HG03175 (cell line): ENCODE results near the gene ZNF586.
A peak's percentile ranks its signal among the peaks of the same experiment; 100 is the strongest.
"Not testable (repeated sequence)": the region's sequence is repeated elsewhere in the genome, so short reads cannot be mapped to it uniquely, and the experiment has no call there.

Experiments
- ATAC-seq: cut with Tn5 transposase; IDR thresholded peaks from one replicate; pipeline ENCODE4 v1.9.1; 2021; ENCODE audit warnings: mild to moderate bottlenecking, moderate library complexity; ENCODE audit not compliant: unreplicated experiment

The ZNF586 gene

DNA sequence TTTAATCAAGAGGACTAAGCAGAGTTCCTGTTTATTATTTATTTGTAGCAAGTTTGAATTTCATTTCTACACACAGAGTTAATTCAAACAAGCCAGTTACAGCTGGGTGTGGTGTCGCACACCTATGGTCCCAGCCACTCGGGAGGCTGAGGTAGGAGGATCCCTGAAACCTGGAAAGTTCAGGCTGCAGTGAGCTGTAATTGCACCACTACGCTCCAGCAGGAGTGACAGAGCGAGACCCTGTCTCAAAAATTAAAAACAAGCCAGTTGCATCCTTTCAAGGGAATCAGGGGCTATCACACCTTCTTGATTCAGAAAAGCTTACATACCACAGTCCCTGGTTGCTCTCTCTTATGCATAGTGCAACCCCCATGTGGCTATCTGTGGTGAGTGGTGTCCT lies 19.8 kb downstream of the ZNF586 start:
- no peak for ATAC-seq

DNA sequence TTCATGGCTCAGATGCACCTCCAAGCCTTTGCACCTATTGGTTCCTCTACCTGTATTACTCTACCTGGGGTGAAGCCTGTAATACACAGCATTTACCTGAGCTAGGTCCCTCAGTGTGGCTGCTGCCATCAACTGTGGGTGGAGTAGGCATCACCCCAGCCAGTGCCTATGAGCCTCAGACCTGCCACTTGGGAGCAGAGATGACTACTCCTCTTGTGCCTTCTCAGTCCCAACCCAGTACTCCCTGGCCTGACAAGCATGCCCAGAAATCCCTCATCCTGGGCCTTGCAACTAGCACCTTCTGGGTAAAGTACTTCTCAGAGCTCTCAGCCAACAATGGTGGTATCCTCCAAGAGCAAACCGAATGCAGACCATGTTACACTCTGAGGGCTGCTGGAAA lies 27.1 kb downstream of the ZNF586 start:
- not testable (repeated sequence) for ATAC-seq

- no peak for ATAC-seq
These were observed 31.2 kb downstream of the ZNF586 start for GRCh38 chr19:57800696-57801095.

DNA sequence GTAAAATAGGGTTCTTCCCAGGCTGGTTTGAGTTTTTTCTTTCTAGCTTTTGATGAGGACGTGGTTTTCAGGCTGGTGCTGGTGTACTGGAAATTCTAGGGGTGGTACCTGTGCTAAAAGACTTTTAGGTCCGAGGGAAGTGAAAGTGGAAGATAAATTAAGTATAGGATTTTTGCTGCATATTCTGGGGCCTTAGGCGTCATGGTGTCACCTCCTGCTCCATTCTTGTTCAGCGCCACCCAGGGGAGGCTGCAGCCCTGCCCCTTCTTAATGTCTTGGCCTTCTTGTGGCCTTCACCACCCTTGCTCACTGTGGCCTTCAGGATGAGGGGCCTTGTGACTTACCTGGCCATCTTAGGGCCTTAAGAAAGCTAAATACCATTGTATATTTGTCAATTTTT lies 32.8 kb downstream of the ZNF586 start:
- ATAC-seq, result no peak

DNA sequence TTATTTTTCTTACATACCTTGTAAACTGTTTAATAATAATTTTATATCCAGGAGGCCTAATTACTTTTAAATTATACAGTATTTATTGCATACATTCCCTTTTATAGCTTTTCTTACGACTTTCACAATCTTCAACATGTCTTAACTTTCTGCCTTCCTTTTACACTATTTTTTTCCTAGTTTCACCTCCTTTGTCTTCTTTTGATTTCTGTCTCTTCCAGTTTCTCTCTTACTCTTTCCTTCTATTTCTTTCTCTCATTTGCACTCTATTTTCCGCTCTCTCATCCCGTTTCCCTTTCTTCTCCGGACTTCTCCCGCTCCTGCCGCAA lies 33.8 kb downstream of the ZNF586 start:
- no peak for ATAC-seq

- no peak for ATAC-seq
These were observed 34.3 kb downstream of the ZNF586 start for GRCh38 chr19:57803594-57804325.

- ATAC-seq, result no peak
These were observed 38.1 kb downstream of the ZNF586 start for GRCh38 chr19:57807541-57807940.

GRCh38 chr19:57810410-57811295 lies 41.2 kb downstream of the ZNF586 start:
- ATAC-seq, result not testable (repeated sequence)

GRCh38 chr19:57812226-57812625 lies 42.8 kb downstream of the ZNF586 start:
- ATAC-seq, result no peak

GRCh38 chr19:57812975-57813820 lies 43.7 kb downstream of the ZNF586 start:
- ATAC-seq, result not testable (repeated sequence)

- no peak for ATAC-seq
These were observed 44.5 kb downstream of the ZNF586 start for GRCh38 chr19:57813919-57814504.

DNA sequence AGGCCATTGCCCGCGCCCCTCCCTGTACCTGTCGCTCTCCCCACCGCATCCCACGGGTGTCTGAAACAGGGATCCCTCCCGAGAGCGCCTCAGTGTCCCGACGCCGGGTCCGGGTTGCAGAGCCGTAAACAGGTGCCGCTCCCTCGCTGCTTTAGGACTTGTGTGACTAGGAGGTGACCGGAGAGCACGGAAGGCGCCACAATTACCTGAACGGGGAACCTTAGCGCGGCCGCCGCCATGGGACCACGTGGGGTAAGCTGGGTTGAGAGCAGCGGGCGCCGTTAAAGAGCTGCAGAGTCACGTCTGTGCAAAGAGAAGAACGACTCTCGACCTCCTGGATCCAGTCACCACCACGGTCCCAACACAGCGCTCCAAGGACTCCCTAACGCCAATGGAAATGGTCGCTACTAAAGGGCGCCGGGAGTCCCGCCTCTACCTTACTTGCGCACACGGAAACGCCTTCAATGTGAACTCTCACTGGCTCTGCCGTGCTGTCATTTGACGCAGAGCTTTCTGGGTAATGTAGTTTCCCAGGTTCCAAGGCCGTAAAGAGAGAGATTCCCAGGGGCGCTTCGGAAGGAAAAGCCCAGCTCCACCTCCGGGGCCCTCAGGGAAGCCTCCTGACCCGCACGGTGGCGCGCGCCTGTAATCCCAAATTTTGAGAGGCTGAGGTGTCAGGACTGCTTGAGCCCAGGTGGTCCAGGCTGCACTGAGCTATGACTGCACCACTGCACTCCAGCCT lies 45.2 kb downstream of the ZNF586 start, which contains the start of gene ZNF552:
Gene ZNF552 (minus strand): TSS at position 409 of the 742 bp plus-strand sequence. CDS start 170 bp downstream, at position 239.
- ATAC-seq, result peak; percentile 81

GRCh38 chr19:57815247-57816075 lies 46.0 kb downstream of the ZNF586 start:
- ATAC-seq, result no peak

DNA sequence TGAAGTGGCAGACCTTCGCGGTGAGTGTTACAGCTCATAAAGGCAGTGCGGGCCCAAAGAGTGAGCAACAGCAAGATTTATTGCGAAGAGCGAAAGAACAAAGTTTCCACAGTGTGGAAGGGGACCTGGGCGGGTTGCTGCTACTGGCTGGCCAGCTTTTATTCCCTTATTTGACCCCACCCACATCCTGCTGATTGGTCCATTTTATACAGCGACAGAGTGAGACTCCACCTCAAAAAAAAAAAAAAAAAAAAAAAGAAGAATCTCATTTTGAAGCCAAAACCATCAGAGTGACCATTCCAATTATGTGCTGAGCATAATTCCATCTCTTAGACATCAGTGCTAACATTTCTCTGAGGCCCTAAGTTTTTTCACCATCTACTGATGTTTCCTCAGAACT lies 47.2 kb downstream of the ZNF586 start:
- ATAC-seq, result no peak

GRCh38 chr19:57817976-57818375 lies 48.5 kb downstream of the ZNF586 start:
- no peak for ATAC-seq

- no peak for ATAC-seq
These were observed 48.9 kb downstream of the ZNF586 start for GRCh38 chr19:57818378-57818777.

DNA sequence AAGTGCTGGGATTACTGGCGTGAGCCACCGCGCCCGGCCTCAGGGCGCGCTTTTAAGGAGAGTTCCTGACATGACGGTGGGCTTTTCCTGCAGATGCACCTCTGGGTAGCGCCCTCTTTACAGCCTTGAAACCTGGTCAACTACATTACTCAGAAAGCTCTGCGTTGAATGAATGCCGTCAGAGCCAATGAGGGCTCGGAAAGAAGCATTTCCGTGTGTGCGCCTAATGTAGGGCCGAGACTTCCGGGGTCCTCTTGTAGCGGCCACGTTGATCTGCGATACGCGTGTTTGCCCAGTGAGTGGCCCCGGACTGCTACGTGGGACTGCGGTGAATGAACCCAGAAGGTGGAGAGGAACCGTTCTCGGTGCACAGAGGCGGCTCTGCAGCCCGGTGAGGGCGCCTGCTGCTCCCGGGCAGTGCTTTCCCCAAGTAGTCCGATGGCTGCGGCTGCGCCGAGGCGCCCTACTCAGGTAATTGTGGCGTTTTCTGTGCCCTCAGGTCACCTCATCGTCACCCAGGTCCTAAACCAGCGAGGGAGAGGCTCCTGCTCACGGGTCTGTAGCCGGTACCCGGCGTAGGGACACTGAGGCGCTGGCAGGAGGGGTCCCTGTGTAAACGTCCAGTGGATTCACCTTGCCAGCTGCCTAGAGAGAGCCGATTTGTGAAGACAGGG lies 50.1 kb downstream of the ZNF586 start:
- ATAC-seq, result peak; percentile 84

- ATAC-seq, result no peak
These were observed 51.1 kb downstream of the ZNF586 start for GRCh38 chr19:57820599-57820998.

GRCh38 chr19:57821095-57821494 lies 51.6 kb downstream of the ZNF586 start:
- not testable (repeated sequence) for ATAC-seq
